Measurements from ENCODE around the gene MIER2. TPM values are rescaled to one million over a fixed set of nuclear protein-coding genes. Genes with fewer than 3 reads are reported as not detected.

MIER2 gene
- total and polyA plus RNA-seq, 5 donors, result 14.7 to 23.1 (median 16.5) TPM

DNA sequence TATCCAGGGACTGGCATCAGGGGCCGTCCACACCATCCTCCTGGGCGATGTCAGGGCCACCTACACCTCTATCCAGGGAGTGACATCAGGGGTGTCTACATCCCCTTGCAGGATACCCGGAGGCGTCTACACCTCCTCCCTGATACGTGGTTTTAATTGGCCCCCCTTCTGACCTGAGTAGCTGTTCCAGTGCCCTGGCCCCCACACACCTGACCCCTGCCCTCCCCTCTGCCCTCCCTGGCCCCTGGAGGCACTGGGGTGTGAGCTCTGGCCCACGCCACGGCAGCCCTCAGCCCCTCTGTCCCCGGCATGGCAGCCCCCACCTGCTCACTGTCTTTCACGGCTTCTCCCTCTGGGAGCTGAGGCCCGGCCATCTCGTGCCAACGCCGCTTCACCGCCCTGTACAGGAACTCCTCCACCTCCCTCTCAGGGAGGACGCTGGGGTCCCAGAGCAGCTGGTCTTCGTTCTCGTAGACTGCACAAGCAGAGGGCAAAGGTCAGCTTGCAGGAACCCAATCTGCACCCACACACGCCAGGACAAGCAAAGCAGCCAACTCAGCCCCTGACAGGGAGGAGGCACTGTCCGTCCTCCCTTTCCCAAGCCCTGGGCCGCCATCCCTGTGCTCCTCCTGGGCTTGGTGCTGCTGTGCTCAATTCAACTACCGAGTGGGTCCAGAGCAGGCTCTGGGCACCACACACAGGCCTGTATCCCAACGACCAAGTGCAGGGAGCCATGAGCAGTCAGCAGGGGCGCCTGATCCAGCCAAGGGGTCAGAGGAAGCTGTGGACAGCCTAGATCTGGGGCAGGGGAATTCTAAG is 31.2 kb downstream of the MIER2 start:
- Histone ChIP-seq H3K27ac (ENCODE audit: low read length) (no peak overlapping the region), H3K9me3 (ENCODE audit: control insufficient read depth, low read length) (no peaks in the 10 kb centered on the region), H3K4me1 (ENCODE audit: control insufficient read depth, insufficient read depth, low read length) (no peaks in the 10 kb centered on the region), H3K27me3 (ENCODE audit: control insufficient read depth, insufficient read depth) (no peaks in the 10 kb centered on the region), H3K4me3 (ENCODE audit: low read length) (no peak overlapping the region)
- no peak for DNase-seq
- intact Hi-C loops (cut with DNase I), result no loop called here
- WGBS, result 73% methylated on average over 23 of the region's 23 CpGs
- ATAC-seq, result peak; percentile 7 to 22

DNA sequence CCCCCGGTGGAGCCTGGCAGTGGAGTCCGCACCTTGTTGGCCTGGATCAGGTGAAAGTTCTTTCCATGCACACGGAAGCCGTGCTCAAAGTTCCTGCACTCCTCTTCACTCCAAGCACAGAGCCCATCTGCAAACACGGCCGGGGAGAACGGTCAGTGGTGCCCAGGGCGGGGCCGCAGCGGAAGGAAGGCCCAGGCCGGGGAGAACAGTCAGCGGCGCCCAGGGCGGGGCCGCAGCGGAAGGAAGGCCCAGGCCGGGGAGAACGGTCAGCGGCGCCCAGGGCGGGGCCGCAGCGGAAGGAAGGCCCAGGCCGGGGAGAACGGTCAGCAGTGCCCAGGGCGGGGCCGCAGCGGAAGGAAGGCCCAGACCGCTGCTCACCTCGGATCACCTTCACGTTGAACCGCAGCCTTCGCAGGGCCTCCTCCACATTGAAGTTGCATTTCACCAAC is 32.8 kb downstream of the MIER2 start:
- intact Hi-C loops (cut with DNase I), result no loop called here
- Histone ChIP-seq H3K27ac (ENCODE audit: low read length) (peak overlapping the region; percentile 46), H3K9me3 (ENCODE audit: control insufficient read depth, low read length) (no peaks in the 10 kb centered on the region), H3K4me3 (ENCODE audit: low read length) (peak overlapping the region; percentile 34), H3K27me3 (ENCODE audit: control insufficient read depth, insufficient read depth) (no peaks in the 10 kb centered on the region), H3K4me1 (ENCODE audit: control insufficient read depth, insufficient read depth, low read length) (no peaks in the 10 kb centered on the region)
- peak in 1 of 2 donors; percentile 26 for ATAC-seq
- 75% methylated on average over 33 of the region's 33 CpGs for WGBS
- DNase-seq, result peak in 1 of 3 donors; percentile 56

DNA sequence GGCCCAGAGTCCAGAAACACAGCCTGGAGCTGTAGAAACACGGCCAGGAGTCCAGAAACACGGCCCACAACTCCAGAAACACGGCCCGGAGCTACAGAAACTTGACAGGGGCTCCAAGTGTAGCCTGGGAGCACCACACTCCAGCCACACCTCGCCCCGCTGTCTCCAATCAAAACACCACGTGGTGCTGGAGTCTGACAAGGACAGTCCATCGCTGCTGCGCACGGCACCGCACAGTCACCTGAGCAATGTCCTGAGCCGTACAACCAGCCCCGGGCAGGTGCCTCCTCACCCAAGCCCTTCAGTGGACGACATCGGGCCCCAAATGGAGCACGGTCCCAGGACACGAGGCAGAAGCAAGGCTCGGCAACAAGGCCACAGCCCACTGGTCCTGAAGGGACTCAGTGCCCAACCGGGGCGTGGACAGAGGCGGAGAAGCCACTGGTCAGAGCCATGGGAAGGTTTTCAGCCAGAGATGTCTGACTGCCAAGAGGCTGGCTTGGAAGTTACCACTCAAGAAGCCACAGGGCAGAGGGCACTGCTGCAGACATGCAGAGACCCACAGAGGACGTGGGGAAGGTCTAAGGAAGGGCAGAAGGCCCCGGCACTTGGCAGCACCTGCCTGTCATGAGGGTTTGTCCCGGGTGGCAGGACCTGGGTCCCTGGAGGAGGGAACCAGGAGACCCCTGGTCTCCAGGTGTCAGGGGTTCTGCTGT is 33.7 kb downstream of the MIER2 start:
- ATAC-seq, result no peak
- H3K27ac ChIP-seq (ENCODE audit: low read length), result peak overlapping the region; percentile 23

DNA sequence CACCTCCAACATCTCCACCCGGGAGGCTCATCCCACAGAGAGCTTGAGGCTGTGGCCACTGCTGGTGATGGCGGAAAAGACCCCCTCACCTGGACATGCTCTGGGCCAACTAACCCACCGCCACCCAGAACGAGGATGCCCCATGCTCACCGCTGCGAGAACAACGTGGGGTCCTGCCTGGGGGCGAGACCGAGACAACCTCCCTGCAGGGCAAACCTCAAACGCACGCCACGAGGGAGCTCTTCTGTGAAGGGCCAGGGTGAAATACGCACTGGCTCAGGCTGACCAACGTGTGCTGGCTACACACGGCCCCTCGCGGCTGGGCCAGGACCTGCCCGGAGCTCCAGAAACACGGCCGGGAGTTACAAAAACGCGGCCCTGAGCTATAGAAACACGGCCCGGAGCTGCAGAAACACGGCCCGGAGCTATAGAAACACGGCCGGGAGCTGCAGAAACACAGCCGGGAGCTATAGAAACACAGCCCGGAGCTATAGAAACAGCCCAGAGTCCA is 34.4 kb downstream of the MIER2 start:
- ATAC-seq (no peak), DNase-seq (no peak)
- Histone ChIP-seq H3K4me3 (ENCODE audit: low read length) (peak overlapping the region; percentile 34), H3K4me1 (ENCODE audit: control insufficient read depth, insufficient read depth, low read length) (no peaks in the 10 kb centered on the region), H3K9me3 (ENCODE audit: control insufficient read depth, low read length) (no peaks in the 10 kb centered on the region), H3K27ac (ENCODE audit: low read length) (no peak overlapping the region), H3K27me3 (ENCODE audit: control insufficient read depth, insufficient read depth) (no peaks in the 10 kb centered on the region)
- intact Hi-C loops (cut with DNase I), result no loop called here
- 56% methylated on average over 30 of the region's 30 CpGs for WGBS

More for the DNA sequence above, 33.7 kb downstream of the MIER2 start:
- H3K9me3 ChIP-seq (ENCODE audit: control insufficient read depth, low read length), result no peaks in the 10 kb centered on the region
- peak in 1 of 3 donors; percentile 41 for DNase-seq
- peak overlapping the region; percentile 34 for H3K4me3 ChIP-seq (ENCODE audit: low read length)
- intact Hi-C loops (cut with DNase I), result no loop called here
- 78% methylated on average over 24 of the region's 24 CpGs for WGBS
- H3K27me3 ChIP-seq (ENCODE audit: control insufficient read depth, insufficient read depth), result no peaks in the 10 kb centered on the region
- no peaks in the 10 kb centered on the region for H3K4me1 ChIP-seq (ENCODE audit: control insufficient read depth, insufficient read depth, low read length)

DNA sequence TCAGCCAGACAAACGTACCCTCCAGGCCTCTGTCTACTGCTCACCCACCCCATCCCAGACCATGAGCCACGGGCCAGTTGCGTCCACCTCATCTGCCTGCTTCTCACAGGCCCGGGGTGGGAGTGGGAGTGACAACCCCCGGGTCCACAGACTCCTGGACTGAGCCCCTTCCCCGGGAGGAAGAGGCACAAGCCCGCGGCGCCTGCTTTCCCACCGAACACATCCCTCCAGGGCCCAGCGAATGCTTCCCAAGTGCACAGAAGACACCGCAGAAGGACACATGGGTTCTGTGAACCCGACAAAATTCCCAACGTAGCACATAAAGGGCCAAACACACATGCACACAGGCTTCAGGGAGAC is 35.4 kb downstream of the MIER2 start:
- Histone ChIP-seq H3K27ac (ENCODE audit: low read length) (no peak overlapping the region), H3K27me3 (ENCODE audit: control insufficient read depth, insufficient read depth) (no peaks in the 10 kb centered on the region), H3K9me3 (ENCODE audit: control insufficient read depth, low read length) (no peaks in the 10 kb centered on the region), H3K4me3 (ENCODE audit: low read length) (no peak overlapping the region), H3K4me1 (ENCODE audit: control insufficient read depth, insufficient read depth, low read length) (no peaks in the 10 kb centered on the region)
- peak in 1 of 3 donors; percentile 42 for DNase-seq
- ATAC-seq, result no peak
- 71% methylated on average over 14 of the region's 14 CpGs for WGBS
- intact Hi-C loops (cut with DNase I), result no loop called here

DNA sequence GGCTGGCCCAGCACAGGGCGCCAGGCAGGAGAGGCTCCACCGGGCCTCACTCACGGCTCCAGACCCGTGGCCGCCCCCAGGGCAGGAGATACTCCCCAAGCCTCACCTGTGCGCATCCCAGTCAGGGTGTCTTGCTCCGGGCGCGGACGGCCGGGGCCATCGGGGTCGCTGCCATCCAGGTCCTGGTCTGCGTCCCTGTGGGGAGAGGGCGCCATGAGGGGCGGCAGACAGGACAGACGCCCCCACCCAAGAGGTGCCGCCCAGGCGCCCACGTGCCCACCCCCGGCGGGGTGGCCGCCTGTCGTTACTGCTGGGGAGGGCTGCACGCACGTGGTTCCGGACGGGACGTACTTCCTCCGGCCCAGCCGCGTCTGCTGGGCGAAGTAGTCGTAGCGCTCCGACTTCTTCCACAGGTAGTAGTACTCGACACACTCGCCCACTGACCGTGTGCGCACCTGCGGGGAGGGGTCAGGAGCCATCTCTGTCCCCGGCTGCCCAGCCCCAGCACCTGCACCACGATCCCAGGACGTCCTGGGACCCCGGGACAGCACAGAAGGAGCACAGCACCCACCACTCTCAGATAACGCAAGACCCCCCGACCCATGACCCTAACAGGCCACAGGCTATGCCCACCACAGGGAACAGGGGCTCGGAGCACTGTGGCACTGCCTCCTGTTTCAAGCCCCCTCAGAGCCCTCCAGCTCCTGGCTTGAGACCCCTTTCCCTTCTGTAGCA is 36.0 kb downstream of the MIER2 start:
- Histone ChIP-seq H3K9me3 (ENCODE audit: control insufficient read depth, low read length) (no peaks in the 10 kb centered on the region), H3K27me3 (ENCODE audit: control insufficient read depth, insufficient read depth) (no peaks in the 10 kb centered on the region), H3K4me3 (ENCODE audit: low read length) (no peak overlapping the region), H3K4me1 (ENCODE audit: control insufficient read depth, insufficient read depth, low read length) (no peaks in the 10 kb centered on the region), H3K27ac (ENCODE audit: low read length) (no peak overlapping the region)
- intact Hi-C loops (cut with DNase I), result no loop called here
- WGBS, result 90% methylated on average over 48 of the region's 48 CpGs
- ATAC-seq (no peak), DNase-seq (peak in 1 of 3 donors; percentile 55)

DNA sequence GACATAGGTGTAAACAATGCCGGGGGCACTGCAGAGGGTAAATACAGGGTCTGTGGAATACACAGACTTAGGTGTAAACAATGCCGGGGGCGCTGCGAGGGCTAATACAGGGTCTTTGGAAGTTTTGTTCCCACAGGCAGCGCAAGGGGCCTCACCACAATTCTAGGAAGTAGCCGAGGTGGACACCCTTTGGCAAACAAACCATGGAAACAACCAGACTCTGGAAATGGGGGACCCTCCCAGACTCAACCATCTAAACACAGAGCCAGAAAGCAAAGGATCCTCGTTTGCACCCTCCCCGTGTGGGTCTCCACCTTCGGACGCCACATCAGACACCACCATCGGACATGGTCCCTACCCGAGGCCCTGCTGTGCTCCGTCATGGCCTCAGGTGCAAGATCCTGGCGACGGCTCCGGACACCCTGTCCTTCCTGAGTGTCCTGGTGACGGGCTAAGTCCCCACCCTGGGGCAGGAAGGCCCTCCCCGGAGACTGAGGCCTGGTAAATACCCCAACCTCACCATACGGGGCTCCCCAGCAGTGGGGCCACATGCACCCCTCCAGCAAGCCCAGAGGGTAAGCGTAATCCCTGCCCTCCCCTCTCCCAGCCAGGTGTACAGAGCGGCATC is 36.7 kb downstream of the MIER2 start:
- WGBS, result 78% methylated on average over 21 of the region's 21 CpGs
- H3K4me1 ChIP-seq (ENCODE audit: control insufficient read depth, insufficient read depth, low read length), result no peaks in the 10 kb centered on the region
- ATAC-seq, result peak in 1 of 2 donors; percentile 30
- no peak overlapping the region for H3K27ac ChIP-seq (ENCODE audit: low read length)
- no peak overlapping the region for H3K4me3 ChIP-seq (ENCODE audit: low read length)
- no peaks in the 10 kb centered on the region for H3K27me3 ChIP-seq (ENCODE audit: control insufficient read depth, insufficient read depth)
- intact Hi-C loops (cut with DNase I), result no loop called here
- DNase-seq, result peak in 1 of 3 donors; percentile 55
- H3K9me3 ChIP-seq (ENCODE audit: control insufficient read depth, low read length), result no peaks in the 10 kb centered on the region

DNA sequence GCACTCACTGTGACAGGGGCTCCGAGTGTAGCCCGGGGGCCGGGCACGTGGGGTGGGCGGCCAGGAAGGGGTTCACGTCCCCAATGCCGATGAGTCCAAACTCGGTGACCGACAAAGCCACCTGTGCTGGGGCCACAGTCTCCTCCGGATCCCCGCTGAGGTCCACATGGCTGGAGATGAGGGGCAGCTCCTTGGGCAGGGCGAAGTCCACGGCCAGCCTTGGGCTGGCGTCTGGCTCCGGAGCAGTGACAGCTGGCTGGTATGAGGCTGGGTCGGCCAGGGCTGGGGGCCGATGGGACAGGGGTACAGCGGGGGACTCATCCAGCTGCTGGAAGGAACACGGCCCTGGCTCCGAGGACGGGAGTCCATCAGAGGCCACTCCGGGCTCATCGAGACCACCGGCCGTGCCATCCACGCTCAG is 37.5 kb downstream of the MIER2 start:
- WGBS, result 93% methylated on average over 26 of the region's 26 CpGs
- Histone ChIP-seq H3K27ac (ENCODE audit: low read length) (no peak overlapping the region), H3K27me3 (ENCODE audit: control insufficient read depth, insufficient read depth) (no peaks in the 10 kb centered on the region), H3K4me1 (ENCODE audit: control insufficient read depth, insufficient read depth, low read length) (no peaks in the 10 kb centered on the region), H3K4me3 (ENCODE audit: low read length) (no peak overlapping the region), H3K9me3 (ENCODE audit: control insufficient read depth, low read length) (no peaks in the 10 kb centered on the region)
- peak in 1 of 3 donors; percentile 56 for DNase-seq
- intact Hi-C loops (cut with DNase I), result no loop called here
- peak in 1 of 2 donors; percentile 15 for ATAC-seq

DNA sequence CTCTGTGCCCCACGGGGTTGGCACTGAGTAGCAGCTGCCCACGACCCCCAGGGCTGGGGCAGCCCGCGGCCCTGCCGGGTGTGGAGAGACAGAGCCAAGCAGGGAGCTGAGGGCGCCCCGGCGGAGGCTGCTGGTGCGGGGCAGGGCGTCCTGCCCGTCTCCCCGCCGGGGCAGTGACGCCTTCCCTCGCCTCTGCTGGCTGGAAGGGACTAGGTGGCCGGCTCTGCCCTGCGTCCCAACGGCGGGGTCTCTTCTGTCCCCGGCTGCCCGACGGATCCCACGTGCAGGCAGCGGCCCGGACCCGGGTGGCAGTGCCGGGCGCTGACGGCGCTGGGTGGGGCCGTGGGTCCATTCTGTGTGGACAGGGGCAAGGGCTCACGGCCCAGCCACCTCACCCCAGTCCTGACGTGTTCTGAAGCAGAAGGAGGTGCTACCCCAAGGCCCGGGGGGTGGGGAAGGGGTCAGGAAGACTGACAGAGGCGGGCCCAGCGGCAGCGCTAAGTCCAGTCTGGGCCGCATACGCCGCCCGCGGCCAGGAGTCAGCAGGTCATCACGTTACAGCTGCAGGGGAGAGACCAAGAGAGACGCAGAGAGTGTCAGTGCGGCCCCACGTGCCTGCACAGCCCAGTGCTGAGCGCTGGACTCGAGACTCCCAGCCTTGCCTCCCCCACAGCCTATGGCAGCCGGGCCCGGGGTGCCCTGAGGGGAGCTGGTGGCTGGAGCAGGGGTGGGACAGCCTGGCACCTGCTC is 38.3 kb downstream of the MIER2 start:
- Histone ChIP-seq H3K27ac (ENCODE audit: low read length) (no peak overlapping the region), H3K27me3 (ENCODE audit: control insufficient read depth, insufficient read depth) (no peaks in the 10 kb centered on the region), H3K4me1 (ENCODE audit: control insufficient read depth, insufficient read depth, low read length) (no peaks in the 10 kb centered on the region), H3K9me3 (ENCODE audit: control insufficient read depth, low read length) (no peaks in the 10 kb centered on the region), H3K4me3 (ENCODE audit: low read length) (no peak overlapping the region)
- 94% methylated on average over 50 of the region's 50 CpGs for WGBS
- peak in 1 of 3 donors; percentile 36 for DNase-seq
- intact Hi-C loops (cut with DNase I), result no loop called here
- ATAC-seq, result peak; percentile 9 to 19
